Measurements from ENCODE around the gene ZNF565.

DNA sequence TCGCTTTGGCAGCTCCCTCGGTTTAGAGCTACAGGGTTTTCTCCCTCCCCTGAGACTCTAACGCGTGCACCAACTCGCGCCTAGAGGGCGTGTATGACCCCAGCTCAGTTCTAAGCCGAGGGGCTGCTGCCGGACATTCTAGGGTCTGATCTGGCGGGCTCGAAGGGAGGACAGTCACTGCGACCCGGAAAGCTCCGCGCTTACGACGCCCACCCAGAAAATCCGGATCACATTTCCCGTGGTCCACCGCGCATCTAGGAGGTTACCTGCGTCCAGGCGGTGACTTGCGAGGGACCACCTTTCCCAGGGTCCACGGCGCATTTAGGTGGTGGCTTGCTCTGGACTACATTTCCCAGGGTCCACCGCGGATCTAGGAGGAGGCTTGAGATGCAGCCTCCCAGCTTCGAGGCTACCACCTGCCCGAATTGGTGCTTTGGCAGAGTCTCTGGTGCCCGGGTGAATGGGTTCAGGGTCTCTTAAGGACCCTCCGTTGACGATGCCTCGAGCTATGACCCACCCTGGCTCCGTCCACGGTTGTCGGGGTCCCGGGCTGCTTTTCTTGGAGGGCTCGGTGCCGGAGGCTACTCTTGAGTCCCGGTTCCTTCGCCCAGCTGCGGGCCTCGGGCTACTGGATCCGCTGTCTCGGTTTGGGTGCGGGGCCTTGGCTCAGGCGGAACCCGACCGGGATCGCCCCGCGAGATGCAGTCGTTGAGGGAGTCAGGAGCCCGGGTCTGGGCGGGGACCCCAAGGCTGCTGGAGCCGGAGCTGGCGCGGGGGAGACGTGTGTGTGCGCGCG, 30.9 kb upstream of the ZNF565 start:
- TF ChIP-seq CTCF (conservative IDR thresholded peaks at IDR 0.05; ENCODE audit: low read depth, low read length): no peak
- no peak for TF ChIP-seq EZH2 (IDR thresholded peaks at IDR 0.05; ENCODE audit: low read length, unreplicated experiment)

All from PC-3 (cell line).